ENCODE data around the gene RNF214.
"Not testable (repeated sequence)": the region's sequence is repeated elsewhere in the genome, so short reads cannot be mapped to it uniquely, and the experiment has no call there.

Gene RNF214

DNA sequence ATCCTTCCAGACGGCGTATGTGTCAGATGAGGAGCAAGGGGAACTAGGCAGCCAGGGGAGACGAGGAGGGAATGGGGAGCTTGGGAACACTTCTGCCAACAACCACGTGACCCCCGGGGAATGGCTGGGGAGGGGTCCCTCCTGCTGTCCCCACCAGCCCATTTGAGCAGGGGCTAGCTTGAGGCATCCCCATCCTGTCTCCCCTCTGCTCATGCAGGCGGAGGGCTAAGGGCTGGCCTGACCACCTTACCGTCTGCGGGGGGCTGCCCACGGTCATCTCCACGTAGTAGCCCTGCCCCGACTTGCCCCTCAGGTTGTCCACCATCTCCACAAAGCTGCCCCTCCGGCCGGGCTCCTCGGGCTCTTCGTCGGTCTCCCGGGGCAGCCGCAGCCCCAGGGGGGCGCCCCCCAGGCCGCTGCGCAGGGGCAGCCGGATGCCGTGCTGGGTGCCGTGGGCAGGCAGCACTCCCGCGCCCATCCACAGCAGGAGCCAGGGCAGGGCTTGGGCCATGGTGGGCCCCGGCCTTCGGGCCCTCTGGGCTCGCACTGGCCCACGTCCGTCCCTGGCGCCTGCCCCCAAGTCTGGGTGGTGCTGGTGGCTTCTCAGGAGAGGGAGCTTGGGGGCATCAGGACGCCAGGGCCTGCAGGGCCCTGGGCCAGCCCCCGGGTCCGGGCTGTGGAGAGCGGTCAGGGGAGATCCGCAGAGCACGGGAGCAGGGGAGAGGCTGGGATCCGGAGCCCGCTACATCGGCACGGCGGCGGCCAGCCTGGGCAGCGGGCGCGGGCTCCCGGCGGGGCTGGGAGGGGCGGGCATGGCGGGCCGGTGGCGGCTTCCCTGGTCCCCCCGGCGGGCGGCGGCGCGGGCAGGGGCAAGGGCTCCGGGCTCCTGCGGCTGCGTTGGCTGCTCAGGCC, 83.1 kb downstream of the RNF214 start:
- DNase-seq (ENCODE audit: low spot score), result no peak

GRCh38 chr11:117316197-117316961, 83.9 kb downstream of the RNF214 start, which contains the start of gene BACE1:
BACE1 (minus strand) TSS chr11:117316256; CDS start chr11:117315795, 461 bp downstream.
- DNase-seq (ENCODE audit: low spot score), result peak; percentile 66

- DNase-seq (ENCODE audit: low spot score), result no peak
Observed at GRCh38 chr11:117318738-117319137, 86.3 kb downstream of the RNF214 start.

- DNase-seq (ENCODE audit: low spot score), result peak; percentile 19
Observed at GRCh38 chr11:117319214-117319840, 86.9 kb downstream of the RNF214 start.

DNA sequence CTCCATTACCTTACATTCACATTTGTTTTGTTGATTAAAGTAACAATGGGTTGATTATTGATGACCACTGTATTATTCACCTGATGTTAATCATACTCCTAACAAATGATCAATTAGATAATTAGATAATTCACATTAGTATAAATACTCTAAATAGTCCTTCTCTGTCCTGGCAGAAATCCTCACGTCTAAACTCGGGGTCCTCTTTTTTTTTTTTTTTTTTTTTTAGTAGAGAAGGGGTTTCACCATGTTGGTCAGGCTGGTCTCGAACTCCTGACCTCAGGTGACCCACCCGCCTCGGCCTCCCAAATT, 94.7 kb downstream of the RNF214 start:
- DNase-seq (ENCODE audit: low spot score), result not testable (repeated sequence)

GRCh38 chr11:117327567-117328374, 95.3 kb downstream of the RNF214 start, which contains the start of gene CEP164:
CEP164 (plus strand) TSS chr11:117327854; CDS start chr11:117338587, 10,733 bp downstream.
- peak; percentile 97 for DNase-seq (ENCODE audit: low spot score)

- peak; percentile 13 for DNase-seq (ENCODE audit: low spot score)
Observed at GRCh38 chr11:117328375-117329010, 96.0 kb downstream of the RNF214 start.

DNA sequence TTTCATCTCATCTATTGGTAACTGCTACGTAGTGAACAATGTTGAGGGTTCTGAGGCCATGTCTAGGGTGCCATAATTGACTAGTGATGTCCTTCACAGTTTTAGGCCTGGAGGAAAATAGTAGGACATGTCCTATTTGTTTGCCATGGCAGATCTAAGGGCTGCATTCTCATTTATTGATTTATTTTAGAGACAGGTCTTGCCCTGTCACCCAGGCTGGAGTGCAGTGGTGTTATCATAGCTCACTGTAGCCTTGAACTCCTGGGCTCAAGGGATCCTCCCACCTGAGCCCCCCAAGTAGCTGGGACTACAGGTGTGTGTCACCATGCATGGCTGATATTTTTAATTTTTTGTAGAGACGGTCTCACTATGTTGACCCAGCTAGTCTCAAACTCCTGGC, 100.4 kb downstream of the RNF214 start:
- DNase-seq (ENCODE audit: low spot score), result no peak

GRCh38 chr11:117333917-117334316, 101.4 kb downstream of the RNF214 start:
- DNase-seq (ENCODE audit: low spot score), result no peak

DNA sequence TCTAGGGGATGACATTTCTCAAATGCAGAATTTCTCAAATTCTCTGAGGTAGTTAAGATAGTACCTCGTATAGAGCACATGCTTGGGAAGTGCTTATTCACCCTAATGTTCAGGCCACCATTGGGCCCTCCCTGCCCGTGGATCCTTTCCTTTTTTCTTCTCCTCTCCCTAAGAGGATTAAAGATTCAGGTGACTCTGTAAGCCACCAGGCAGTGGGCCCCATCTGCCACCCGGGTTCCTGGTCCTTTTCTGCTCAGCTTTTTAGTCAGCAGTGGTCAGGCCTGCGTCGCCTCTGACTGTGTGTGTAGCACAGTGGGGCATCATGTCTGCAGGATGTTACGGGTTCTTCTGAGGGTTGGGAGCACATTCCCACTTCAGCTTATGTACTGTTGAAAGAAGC, 102.4 kb downstream of the RNF214 start:
- DNase-seq (ENCODE audit: low spot score), result no peak

GRCh38 chr11:117335399-117335798, 102.9 kb downstream of the RNF214 start:
- no peak for DNase-seq (ENCODE audit: low spot score)

All from COLO829 (cell line).